Calu3 (cell line): ENCODE results near the gene SUZ12. TPM values are rescaled to one million over a fixed set of nuclear protein-coding genes. Genes with fewer than 3 reads are reported as not detected.
"Not testable (repeated sequence)": the region's sequence is repeated elsewhere in the genome, so short reads cannot be mapped to it uniquely, and the experiment has no call there.

Experiments
- BruUV-seq: library from RNA; stranded (reverse); fragments of 400-500 nt; replicated peaks from 2 replicates; lab custom pipeline; 2021; lab: Mats Ljungman, UMichigan
- CTCF ChIA-PET: fragments of 300-600 bp; sonication (Branson Sonifier 250); formaldehyde crosslinking; loops from one replicate; lab custom pipeline; 2022; ENCODE audit warnings: antibody characterized with exemption; lab: Charles Lee
- DNase-seq: peaks from one replicate; pipeline ENCODE4 v3.0.0; 2022
- H3K27ac Mint-ChIP-seq: one replicate; pipeline ENCODE4 v1.8.0; 2022; ENCODE audit warnings: mixed read lengths; ENCODE audit not compliant: unreplicated experiment
- H3K27me3 Mint-ChIP-seq: one replicate; pipeline ENCODE4 v1.8.0; 2022; ENCODE audit warnings: mixed read lengths; ENCODE audit not compliant: unreplicated experiment
- H3K36me3 Mint-ChIP-seq: one replicate; pipeline ENCODE4 v1.8.0; 2022; ENCODE audit warnings: mild to moderate bottlenecking, moderate library complexity, mixed read lengths; ENCODE audit not compliant: insufficient read depth, unreplicated experiment
- H3K4me1 Mint-ChIP-seq: one replicate; pipeline ENCODE4 v1.8.0; 2022; ENCODE audit warnings: mild to moderate bottlenecking, low read depth, mixed read lengths; ENCODE audit not compliant: unreplicated experiment
- H3K4me3 Mint-ChIP-seq: one replicate; pipeline ENCODE4 v1.8.0; 2022; ENCODE audit warnings: mild to moderate bottlenecking, low read depth, moderate library complexity, mixed read lengths; ENCODE audit not compliant: unreplicated experiment
- H3K9me3 Mint-ChIP-seq: one replicate; pipeline ENCODE4 v1.8.0; 2022; ENCODE audit warnings: low read depth, mixed read lengths; ENCODE audit not compliant: unreplicated experiment
- intact Hi-C: fragments of 100-400 bp; cut with micrococcal nuclease; formaldehyde crosslinking; loops from one replicate; pipeline ENCODE4 v1.10.0; 2022; ENCODE audit not compliant: unreplicated experiment
- total RNA-seq: library from RNA; stranded (reverse); gene quantifications from 2 replicates; pipeline ENCODE4 v1.2.3, GENCODE V29; 2022
- TF ChIP-seq, protein P1 (sequence below): fragments of 200-600 bp; IDR thresholded peaks from one replicate; pipeline ENCODE4 v1.8.0; 2022; ENCODE audit warnings: antibody characterized with exemption; ENCODE audit not compliant: unreplicated experiment

Gene SUZ12
- total RNA-seq, 1 experiment from 2014 or later, result 49.2 TPM

DNA sequence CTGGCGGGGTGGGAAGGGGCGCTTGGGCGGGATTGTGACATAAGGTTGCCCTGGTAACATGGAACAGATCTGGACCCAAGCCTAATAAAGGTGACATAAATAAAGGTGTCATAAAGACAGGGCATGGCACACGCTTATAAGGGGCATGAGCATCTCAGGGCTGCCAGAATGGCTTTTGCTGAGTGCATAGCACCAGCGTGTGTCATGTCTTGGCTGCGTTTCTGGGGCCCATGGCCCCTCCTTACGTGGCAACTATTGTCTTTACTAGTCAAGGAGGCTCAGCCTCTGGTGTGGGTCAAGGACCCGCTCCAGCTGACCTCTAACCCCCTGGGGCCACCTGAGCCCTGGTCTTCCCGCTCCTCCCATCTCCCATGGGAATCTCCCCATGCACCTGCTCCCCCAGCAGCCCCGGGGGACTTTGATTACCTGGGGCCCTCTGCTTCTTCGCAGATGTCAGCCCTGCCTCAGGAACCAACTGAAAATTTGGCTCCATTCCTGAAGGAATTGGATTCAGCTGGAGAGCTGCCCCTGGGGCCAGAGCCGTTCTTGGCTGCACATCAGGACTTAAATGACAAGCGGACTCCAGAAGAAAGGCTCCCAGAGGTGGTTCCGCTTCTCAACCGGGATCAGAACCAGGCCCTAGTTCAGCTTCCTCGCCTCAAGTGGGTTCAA lies 84.3 kb downstream of the SUZ12 start:
- H3K9me3 Mint-ChIP-seq, result no peaks in the 10 kb centered on the region
- no peaks in the 10 kb centered on the region for H3K4me1 Mint-ChIP-seq
- TF ChIP-seq, protein P1, sequence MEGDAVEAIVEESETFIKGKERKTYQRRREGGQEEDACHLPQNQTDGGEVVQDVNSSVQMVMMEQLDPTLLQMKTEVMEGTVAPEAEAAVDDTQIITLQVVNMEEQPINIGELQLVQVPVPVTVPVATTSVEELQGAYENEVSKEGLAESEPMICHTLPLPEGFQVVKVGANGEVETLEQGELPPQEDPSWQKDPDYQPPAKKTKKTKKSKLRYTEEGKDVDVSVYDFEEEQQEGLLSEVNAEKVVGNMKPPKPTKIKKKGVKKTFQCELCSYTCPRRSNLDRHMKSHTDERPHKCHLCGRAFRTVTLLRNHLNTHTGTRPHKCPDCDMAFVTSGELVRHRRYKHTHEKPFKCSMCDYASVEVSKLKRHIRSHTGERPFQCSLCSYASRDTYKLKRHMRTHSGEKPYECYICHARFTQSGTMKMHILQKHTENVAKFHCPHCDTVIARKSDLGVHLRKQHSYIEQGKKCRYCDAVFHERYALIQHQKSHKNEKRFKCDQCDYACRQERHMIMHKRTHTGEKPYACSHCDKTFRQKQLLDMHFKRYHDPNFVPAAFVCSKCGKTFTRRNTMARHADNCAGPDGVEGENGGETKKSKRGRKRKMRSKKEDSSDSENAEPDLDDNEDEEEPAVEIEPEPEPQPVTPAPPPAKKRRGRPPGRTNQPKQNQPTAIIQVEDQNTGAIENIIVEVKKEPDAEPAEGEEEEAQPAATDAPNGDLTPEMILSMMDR, result no peak
- no peaks in the 10 kb centered on the region for H3K36me3 Mint-ChIP-seq
- no TSS peak for BruUV-seq
- H3K27me3 Mint-ChIP-seq, result no peaks in the 10 kb centered on the region
- CTCF ChIA-PET, result no interaction called here
- no peak overlapping the region for H3K27ac Mint-ChIP-seq
- DNase-seq, result no peak
- H3K4me3 Mint-ChIP-seq, result no peak overlapping the region
- intact Hi-C loops, result no loop called here

GRCh38 chr17:32021615-32021955 lies 84.8 kb downstream of the SUZ12 start:
- no TSS peak for BruUV-seq
- Mint-ChIP-seq H3K4me1 (no peaks in the 10 kb centered on the region), H3K27ac (no peak overlapping the region), H3K4me3 (no peak overlapping the region), H3K9me3 (no peaks in the 10 kb centered on the region), H3K36me3 (no peaks in the 10 kb centered on the region), H3K27me3 (no peaks in the 10 kb centered on the region)
- TF ChIP-seq, protein P1, result no peak
- intact Hi-C loops, result no loop called here
- DNase-seq, result no peak
- CTCF ChIA-PET, result no interaction called here

GRCh38 chr17:32022554-32022953 lies 85.7 kb downstream of the SUZ12 start:
- CTCF ChIA-PET, result interaction anchor here (0.6 kb wide), 1 partner anchor 36 kb away, joined by 5 read pairs; no protein-coding TSS in a partner anchor
- not testable (repeated sequence) for H3K4me3 Mint-ChIP-seq

DNA sequence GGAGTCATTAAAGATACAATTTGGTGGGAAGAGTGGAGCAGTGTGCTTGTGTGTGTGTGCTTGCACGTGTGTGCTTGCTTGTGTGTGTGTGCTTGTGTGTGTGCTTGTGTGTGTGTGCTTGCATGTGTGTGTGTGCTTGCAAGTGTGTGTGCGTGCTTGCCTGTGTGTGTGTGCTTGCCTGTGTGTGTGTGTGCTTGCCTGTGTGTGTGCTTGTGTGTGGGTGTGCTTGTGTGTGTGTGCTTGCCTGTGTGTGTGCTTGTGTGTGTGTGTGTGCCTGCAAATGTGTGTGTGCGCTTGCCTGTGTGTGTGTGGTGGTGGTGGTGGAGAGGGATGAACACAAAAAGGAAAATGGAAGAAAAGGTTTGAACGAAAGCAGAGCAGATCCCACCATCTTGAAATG lies 90.5 kb downstream of the SUZ12 start:
- H3K4me3 Mint-ChIP-seq, H3K4me1 Mint-ChIP-seq, intact Hi-C loops, DNase-seq, BruUV-seq, H3K36me3 Mint-ChIP-seq, CTCF ChIA-PET, H3K27me3 Mint-ChIP-seq, H3K9me3 Mint-ChIP-seq, H3K27ac Mint-ChIP-seq: not testable (repeated sequence)

More at GRCh38 chr17:32022554-32022953, 85.7 kb downstream of the SUZ12 start:
- H3K36me3 Mint-ChIP-seq, BruUV-seq, intact Hi-C loops, H3K27me3 Mint-ChIP-seq, DNase-seq, H3K27ac Mint-ChIP-seq, H3K4me1 Mint-ChIP-seq, H3K9me3 Mint-ChIP-seq: not testable (repeated sequence)

DNA sequence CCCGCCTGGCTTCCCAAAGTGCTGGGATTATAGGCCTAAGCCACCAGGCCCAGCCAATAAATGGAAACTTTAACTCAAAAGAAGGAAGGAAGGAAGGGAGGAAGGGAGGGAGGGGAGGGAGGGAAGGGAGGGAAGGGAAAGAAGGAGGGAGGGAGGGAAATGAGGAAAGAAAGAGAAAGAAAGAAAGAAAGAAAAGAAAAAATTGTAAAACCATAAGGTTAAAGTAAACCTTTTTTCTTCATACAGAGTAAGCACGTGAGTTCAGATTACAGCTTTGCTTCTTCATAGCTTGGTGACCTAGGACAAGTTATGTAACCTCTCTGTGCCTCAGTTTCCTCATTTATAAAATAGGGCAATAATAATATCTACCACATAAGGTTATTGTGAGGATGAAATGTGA lies 96.4 kb downstream of the SUZ12 start:
- TF ChIP-seq, protein P1, result no peak
- Mint-ChIP-seq H3K4me3 (no peak overlapping the region), H3K27ac (no peak overlapping the region), H3K9me3 (no peaks in the 10 kb centered on the region), H3K27me3 (no peaks in the 10 kb centered on the region), H3K36me3 (peaks cover 4% of the 10 kb centered on the region), H3K4me1 (no peaks in the 10 kb centered on the region)
- no peak for DNase-seq
- no TSS peak for BruUV-seq
- CTCF ChIA-PET, result no interaction called here
- intact Hi-C loops, result no loop called here

DNA sequence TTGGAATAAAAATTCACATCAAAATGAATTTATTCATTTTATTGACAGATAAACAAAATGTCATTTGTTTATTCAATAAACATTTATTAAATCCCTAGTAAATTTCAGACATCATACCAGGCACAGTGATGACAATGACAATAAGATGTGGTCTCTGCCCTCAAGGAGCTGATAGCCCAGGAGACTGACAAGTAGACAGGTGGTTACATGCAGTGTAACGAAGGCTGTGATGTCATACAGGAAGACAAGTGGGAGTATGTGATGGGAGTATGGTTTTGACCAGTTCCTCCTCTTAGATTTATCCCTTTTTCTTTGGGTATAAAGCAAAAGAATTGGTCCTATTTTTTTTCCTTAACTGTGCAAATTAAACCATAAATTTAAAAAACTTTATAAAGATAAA lies 97.0 kb downstream of the SUZ12 start:
- H3K9me3 Mint-ChIP-seq, H3K27ac Mint-ChIP-seq: not testable (repeated sequence)

DNA sequence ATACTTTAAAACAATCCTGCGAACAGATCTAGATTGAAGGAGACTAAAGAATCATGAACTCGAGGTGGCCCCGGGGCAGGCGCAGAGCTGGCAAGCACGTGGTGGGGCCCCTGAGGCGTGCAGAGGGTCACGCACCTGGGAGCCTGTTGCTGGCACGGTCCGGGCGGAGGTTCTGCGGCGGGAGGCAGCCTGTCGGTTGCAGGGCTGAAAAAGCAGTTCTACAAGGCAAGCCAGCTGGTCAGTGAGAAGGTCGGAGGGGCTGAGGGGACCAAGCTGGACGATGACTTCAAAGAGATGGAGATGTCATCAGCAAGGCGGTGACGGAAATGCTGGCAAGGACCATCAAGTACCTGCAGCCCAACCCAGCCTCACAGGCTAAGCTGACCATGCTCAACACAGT lies 103.4 kb downstream of the SUZ12 start:
- H3K27me3 Mint-ChIP-seq, H3K9me3 Mint-ChIP-seq, CTCF ChIA-PET, intact Hi-C loops, DNase-seq, H3K4me3 Mint-ChIP-seq, BruUV-seq, H3K4me1 Mint-ChIP-seq, H3K27ac Mint-ChIP-seq, H3K36me3 Mint-ChIP-seq: not testable (repeated sequence)

More for the DNA sequence above, 97.0 kb downstream of the SUZ12 start:
- H3K27me3 Mint-ChIP-seq, DNase-seq, intact Hi-C loops, BruUV-seq, H3K4me3 Mint-ChIP-seq, H3K36me3 Mint-ChIP-seq, H3K4me1 Mint-ChIP-seq: not testable (repeated sequence)
- CTCF ChIA-PET, result interaction anchor here (0.7 kb wide), 1 partner anchor 8 kb away, joined by 5 read pairs; no protein-coding TSS in a partner anchor

DNA sequence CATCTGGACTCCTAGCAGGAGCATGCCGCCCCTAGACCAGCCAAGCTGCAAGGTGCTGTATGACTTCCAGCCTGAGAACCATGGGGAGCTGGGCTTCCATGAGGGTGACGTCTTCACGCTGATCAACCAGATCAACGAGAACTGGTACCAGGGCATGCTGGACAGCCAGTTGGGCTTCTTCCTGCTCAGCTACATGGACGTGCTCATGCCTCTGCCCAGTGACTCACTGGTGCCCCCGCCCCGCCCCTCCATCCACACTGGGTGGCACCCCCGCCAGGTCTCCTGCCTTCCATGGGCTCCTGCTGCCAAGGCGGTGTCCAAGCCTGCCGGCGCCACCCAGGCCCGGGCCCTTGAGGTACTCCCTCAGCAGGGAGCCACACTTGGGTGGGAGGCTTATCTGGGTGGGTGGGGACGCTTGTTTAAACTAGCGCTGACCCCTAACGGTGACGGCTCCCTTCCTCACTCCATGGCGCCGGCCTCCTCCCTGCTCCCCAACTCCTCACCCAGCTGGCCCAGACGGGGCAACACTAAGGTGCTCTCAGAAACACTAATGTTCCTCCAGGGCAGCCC lies 104.6 kb downstream of the SUZ12 start:
- H3K9me3 Mint-ChIP-seq, DNase-seq, H3K27ac Mint-ChIP-seq, H3K27me3 Mint-ChIP-seq, CTCF ChIA-PET, H3K36me3 Mint-ChIP-seq, H3K4me3 Mint-ChIP-seq, intact Hi-C loops, H3K4me1 Mint-ChIP-seq, BruUV-seq: not testable (repeated sequence)
